ENCODE results near the gene SV2C.

The SV2C gene

GRCh38 chr5:76134646-76135045, 51.5 kb downstream of the SV2C start:
- H3K9me2 ChIP-seq (replicated peaks; ENCODE audit: insufficient read depth, low read length): no peaks in the 10 kb centered on the region

DNA sequence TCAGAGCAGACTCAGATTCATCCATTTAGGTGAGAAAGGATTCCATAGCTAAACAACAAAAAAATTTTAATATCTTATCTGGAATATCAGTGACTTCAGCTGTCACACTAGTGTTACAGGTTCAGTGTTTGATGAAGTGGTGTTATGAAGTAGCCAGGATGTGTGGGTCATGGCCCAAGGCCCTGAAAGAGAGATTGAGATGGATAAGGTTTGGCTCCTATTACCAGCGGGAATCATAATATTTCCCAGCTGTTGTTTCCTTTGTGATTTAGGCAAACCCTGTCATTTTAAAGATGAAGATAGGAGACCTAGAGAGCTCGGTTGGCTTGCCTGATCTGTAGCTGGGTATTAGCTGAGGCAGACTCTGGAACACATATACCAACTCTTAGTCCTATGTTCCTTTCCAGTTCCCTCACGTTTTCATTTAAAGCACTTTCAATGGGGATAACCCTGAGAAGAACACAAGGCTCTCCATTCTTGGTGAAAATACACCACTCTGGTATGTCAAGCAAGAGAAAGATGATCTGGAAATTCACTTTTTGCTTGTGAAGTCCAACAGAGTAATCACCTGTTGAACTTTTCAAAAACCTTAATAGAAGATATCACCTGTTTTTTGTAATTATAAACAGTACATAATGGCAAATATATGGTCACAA, 54.8 kb downstream of the SV2C start:
- Histone ChIP-seq H3K9me3 (replicated peaks; ENCODE audit: insufficient read depth, low read length) (no peaks in the 10 kb centered on the region), H3K27me3 (replicated peaks; ENCODE audit: insufficient read depth, low read length) (no peaks in the 10 kb centered on the region), H3K4me1 (ENCODE audit: low read length) (no peaks in the 10 kb centered on the region), H3K27ac (ENCODE audit: low read length) (no peak overlapping the region), H3K9ac (ENCODE audit: low read length) (no peak overlapping the region), H2AFZ (ENCODE audit: low read length) (no peak overlapping the region), H3K4me2 (ENCODE audit: low read depth, low read length) (no peak overlapping the region), H3K36me3 (replicated peaks; ENCODE audit: insufficient read depth, low read length) (no peaks in the 10 kb centered on the region), H4K20me1 (ENCODE audit: insufficient read depth, low read length) (no peaks in the 10 kb centered on the region), H3F3A (ENCODE audit: insufficient read depth, low read length) (no peaks in the 10 kb centered on the region), H3K79me2 (ENCODE audit: low read length) (no peaks in the 10 kb centered on the region), H3K9me2 (replicated peaks; ENCODE audit: insufficient read depth, low read length) (no peaks in the 10 kb centered on the region), H3K4me3 (ENCODE audit: low read length) (no peak overlapping the region)
- no peak for DNase-seq
- no peak for TF ChIP-seq EZH2phosphoT487 (IDR thresholded peaks at IDR 0.05; ENCODE audit: low read length)
- TF ChIP-seq EZH2 (optimal IDR thresholded peaks at IDR 0.05; ENCODE audit: low read depth, low read length): no peak
- TF ChIP-seq CTCF (IDR thresholded peaks at IDR 0.05; ENCODE audit: low read length): no peak

More at GRCh38 chr5:76134646-76135045, 51.5 kb downstream of the SV2C start:
- no peaks in the 10 kb centered on the region for H3K27me3 ChIP-seq (replicated peaks; ENCODE audit: insufficient read depth, low read length)
- no peak overlapping the region for H3K9ac ChIP-seq (ENCODE audit: low read length)
- no peak overlapping the region for H3K4me2 ChIP-seq (ENCODE audit: low read depth, low read length)
- H3K27ac ChIP-seq (ENCODE audit: low read length): no peak overlapping the region
- no peak overlapping the region for H2AFZ ChIP-seq (ENCODE audit: low read length)
- no peaks in the 10 kb centered on the region for H3K79me2 ChIP-seq (ENCODE audit: low read length)
- no peak overlapping the region for H3K4me3 ChIP-seq (ENCODE audit: low read length)
- H4K20me1 ChIP-seq (ENCODE audit: insufficient read depth, low read length): no peaks in the 10 kb centered on the region
- H3K4me1 ChIP-seq (ENCODE audit: low read length): no peaks in the 10 kb centered on the region
- H3K9me3 ChIP-seq (replicated peaks; ENCODE audit: insufficient read depth, low read length): no peaks in the 10 kb centered on the region
- DNase-seq: no peak
- TF ChIP-seq EZH2phosphoT487 (IDR thresholded peaks at IDR 0.05; ENCODE audit: low read length) (no peak), CTCF (IDR thresholded peaks at IDR 0.05; ENCODE audit: low read length) (no peak), EZH2 (optimal IDR thresholded peaks at IDR 0.05; ENCODE audit: low read depth, low read length) (no peak)
- no peaks in the 10 kb centered on the region for H3F3A ChIP-seq (ENCODE audit: insufficient read depth, low read length)
- H3K36me3 ChIP-seq (replicated peaks; ENCODE audit: insufficient read depth, low read length): no peaks in the 10 kb centered on the region

GRCh38 chr5:76143884-76144283, 60.7 kb downstream of the SV2C start:
- no peak for TF ChIP-seq EZH2phosphoT487 (IDR thresholded peaks at IDR 0.05; ENCODE audit: low read length)
- TF ChIP-seq EZH2 (optimal IDR thresholded peaks at IDR 0.05; ENCODE audit: low read depth, low read length): no peak
- no peak for TF ChIP-seq CTCF (IDR thresholded peaks at IDR 0.05; ENCODE audit: low read length)
- Histone ChIP-seq H3K9me2 (replicated peaks; ENCODE audit: insufficient read depth, low read length) (no peaks in the 10 kb centered on the region), H3K9ac (ENCODE audit: low read length) (no peak overlapping the region), H3K4me3 (ENCODE audit: low read length) (no peak overlapping the region), H3K27ac (ENCODE audit: low read length) (no peak overlapping the region), H3K4me1 (ENCODE audit: low read length) (no peaks in the 10 kb centered on the region), H3K9me3 (replicated peaks; ENCODE audit: insufficient read depth, low read length) (no peaks in the 10 kb centered on the region), H3K4me2 (ENCODE audit: low read depth, low read length) (no peak overlapping the region), H3K79me2 (ENCODE audit: low read length) (no peaks in the 10 kb centered on the region), H4K20me1 (ENCODE audit: insufficient read depth, low read length) (no peaks in the 10 kb centered on the region), H3K36me3 (replicated peaks; ENCODE audit: insufficient read depth, low read length) (no peaks in the 10 kb centered on the region), H3F3A (ENCODE audit: insufficient read depth, low read length) (no peaks in the 10 kb centered on the region), H3K27me3 (replicated peaks; ENCODE audit: insufficient read depth, low read length) (no peaks in the 10 kb centered on the region), H2AFZ (ENCODE audit: low read length) (no peak overlapping the region)
- DNase-seq: no peak
